Kidney tubule cell (primary cell): Measurements from ENCODE around the gene LMNA.
"Not testable (repeated sequence)": the region's sequence is repeated elsewhere in the genome, so short reads cannot be mapped to it uniquely, and the experiment has no call there.

Experiments
- DNase-seq: peaks from one replicate; pipeline ENCODE4 v3.0.0-alpha.2; 2018; ENCODE audit warnings: low spot score

The LMNA gene

DNA sequence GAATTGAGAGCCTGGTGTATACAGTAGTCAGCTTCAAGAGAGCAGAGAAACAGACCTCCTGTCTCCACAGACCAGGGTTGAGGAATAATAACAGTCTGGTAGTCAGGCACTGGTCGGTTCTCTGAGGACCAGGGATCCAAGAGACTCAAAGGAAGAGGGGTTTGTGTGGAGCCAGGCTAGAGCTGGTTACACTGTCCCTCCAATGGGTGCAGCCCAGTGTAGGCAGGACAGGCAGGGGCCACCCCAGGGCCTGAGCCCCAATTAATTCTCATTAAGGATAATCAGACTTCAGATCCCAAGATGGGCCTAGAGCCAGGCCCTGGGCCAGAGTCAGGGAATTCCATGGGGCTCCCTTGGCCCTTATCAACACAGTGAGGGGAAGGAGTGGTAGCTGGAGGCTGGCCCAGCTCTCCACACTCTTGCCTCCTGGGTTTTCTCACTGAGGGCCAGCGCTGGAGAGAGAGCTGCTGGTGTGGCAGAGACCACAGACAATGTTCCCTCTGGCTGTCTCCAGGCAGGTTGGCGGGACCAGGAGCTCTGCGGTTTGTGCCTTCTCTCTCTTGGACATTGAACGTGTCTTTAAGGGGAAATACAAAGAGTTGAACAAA, 48.0 kb downstream of the LMNA start:
- DNase-seq = no peak

DNA sequence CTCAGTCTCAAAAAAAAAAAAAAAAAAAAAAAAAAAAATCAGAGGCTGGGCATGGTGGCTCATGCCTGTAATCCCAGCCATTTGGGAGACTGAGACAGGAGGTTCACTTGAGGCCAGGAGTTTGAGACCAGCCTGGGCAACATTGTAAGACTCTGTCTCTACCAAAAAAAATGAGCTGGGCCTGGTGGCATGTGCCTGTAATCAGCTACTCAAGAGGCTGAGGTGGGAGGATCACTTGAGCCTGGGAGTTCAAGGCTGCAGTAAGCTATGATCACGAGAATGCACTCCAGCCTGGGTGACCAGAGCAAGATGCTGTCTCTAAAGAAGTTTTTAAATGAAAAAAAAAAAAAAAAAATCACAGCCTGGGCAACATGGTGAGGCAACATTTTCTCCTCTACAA, 49.2 kb downstream of the LMNA start:
- DNase-seq = no peak

DNA sequence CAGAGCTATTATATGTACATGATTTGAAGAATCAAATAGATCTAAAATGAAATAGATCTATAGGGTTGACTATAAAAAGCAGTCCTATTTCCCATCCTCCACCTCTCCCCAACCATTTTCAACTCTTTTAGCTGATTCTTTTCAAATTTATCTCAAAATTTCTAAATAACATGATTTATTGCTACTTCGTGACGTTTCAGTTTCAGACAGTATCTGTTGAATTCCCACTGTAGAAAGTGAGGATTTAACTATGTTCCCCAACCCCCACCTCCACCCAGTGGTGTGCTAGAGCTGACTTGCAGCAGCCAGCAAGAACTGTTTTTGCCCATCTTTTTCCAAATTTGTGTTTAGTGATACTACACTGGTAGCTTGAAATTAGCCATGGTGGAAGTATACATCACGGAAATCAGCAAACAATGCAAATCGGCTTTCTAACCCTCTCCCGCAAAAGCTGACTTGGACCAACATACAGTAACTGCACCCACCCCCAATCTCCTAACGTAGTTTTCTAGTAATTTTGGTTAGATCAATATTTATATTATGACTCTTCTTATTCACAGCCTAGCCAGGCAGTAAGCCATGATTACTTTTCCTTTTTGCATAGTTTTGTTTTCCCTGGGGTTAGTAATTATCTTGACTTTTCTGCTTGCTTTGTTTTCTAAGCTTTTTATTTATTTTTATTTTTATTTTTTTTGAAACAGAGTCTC, 49.8 kb downstream of the LMNA start:
- DNase-seq = no peak

DNA sequence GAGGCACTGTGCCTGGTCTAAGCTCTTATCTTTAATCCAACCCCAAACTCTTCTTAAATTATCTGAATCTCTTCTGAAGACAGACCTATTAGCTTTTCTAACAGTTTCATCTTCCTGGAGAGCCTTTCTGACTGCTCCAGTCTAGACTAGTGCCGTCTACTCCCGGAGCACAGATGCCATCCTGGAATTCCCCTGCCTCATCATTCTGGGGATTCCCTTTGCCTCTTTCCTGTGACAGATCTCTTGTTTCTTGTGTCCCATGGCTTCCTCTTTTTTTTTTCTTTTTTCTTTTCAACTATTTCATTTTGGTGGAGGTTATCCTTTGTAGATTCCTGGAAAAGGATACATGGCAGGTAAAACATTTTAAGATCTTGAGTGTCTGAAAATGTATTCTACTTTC, 50.6 kb downstream of the LMNA start:
- peak; percentile 87 for DNase-seq

DNA sequence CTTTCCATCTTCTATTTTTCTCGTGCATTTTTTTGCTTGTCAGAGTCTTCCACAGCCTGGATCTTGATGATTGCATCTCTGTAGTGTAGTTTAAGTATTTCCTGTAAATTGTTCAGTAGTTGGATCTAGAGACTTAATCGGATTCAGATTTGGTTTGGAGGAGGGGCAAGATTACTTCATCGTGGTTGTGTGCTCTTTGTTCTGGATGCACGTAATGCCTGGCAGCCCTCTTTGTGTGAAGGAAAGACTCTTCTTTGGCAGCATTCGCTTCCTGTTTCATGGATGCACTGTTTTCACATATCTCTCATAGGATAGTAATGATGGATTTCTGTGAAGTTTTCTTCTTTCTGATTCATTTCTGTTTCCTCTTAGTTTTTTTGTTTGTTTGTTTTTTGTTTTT, 53.0 kb downstream of the LMNA start:
- DNase-seq = peak; percentile 23

DNA sequence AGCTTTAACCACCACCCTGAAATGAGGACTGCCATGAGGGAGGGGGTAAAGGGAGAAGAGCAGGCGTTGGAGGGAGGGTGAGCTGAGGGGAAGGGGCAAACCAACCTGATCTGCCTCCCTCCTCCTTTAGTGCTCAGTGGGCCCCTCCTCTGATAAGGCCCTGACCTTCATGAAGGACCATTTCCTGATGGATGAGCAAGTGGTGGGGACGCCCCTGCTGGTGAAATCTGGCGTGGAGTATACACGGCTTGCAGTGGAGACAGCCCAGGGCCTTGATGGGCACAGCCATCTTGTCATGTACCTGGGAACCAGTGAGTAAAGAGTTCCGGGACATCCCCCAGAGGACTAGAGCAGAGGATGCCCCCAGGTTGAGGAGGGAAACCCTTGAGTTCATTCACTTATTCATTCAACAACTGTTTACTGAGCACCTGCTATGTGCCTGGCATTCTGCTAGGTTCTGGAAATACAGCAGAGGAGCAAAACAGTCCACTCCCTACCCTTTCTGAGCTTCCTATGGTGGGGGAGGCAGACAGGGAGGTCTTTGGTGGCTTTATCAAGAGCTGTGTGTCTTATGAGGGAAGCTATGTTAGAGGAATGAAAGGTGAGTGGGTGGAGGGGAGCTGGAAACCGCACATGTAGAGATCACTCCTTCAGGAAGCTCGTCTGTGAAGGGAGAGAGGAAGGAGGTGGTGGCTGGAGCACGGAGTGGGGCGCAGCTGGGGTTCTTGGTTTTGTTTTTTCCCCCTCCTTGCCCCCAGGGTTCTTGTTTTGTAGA, 58.4 kb downstream of the LMNA start:
- DNase-seq = no peak

DNA sequence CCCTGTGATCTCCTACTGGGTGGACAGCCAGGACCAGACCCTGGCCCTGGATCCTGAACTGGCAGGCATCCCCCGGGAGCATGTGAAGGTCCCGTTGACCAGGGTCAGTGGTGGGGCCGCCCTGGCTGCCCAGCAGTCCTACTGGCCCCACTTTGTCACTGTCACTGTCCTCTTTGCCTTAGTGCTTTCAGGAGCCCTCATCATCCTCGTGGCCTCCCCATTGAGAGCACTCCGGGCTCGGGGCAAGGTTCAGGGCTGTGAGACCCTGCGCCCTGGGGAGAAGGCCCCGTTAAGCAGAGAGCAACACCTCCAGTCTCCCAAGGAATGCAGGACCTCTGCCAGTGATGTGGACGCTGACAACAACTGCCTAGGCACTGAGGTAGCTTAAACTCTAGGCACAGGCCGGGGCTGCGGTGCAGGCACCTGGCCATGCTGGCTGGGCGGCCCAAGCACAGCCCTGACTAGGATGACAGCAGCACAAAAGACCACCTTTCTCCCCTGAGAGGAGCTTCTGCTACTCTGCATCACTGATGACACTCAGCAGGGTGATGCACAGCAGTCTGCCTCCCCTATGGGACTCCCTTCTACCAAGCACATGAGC, 62.2 kb downstream of the LMNA start:
- no peak for DNase-seq

DNA sequence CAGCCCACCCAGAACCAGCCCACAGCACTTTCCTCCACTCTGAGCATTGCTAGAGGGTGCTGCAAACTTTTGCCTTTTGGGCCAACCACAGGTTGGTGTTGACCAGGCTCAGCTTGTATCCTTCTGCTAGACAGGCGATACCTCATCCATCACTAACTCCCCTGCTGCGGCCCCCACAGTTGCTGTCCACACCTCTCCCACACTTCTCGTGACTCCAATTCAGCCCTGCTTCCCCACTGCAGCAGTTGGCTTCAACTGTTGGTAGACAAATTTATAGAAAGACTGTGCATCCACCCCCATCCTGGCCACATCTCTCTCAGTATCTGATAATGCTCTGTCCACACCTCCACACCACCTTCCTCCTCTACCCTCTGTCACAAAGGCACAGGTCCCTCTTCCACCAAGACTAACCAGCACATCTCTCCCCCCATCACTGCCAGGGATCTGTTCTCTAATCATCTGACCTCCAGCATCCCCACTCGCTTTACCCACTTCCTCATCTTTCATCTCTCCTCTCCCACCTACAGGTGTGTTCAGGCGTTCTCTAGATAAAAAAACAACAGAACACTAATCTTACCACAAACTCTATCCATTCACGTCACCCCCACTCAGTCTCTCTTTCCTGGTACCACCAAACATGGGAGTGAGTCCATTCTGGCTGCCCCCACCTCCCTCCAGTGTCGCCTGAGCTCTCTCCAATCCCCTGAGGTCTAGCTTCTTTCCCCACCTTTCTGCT, 63.6 kb downstream of the LMNA start:
- no peak for DNase-seq

DNA sequence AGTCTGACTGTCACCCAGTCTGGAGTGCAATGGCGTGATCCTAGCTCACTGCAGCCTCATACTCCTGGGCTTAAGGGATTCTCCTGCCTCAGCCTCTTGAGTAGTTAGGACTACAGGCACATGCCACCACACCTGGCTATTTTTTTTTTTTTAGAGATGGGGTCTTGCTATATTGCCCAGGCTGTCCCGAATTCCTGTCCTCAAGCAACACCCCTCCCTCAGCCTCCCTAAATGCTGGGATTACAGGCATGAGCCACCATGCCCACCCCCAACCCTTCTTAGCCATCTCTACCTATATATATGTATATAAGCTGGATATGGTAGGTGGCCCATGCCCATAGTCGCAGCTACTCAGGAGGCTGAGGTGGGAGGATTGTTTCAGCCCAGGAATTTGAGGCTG, 66.0 kb downstream of the LMNA start:
- no peak for DNase-seq

DNA sequence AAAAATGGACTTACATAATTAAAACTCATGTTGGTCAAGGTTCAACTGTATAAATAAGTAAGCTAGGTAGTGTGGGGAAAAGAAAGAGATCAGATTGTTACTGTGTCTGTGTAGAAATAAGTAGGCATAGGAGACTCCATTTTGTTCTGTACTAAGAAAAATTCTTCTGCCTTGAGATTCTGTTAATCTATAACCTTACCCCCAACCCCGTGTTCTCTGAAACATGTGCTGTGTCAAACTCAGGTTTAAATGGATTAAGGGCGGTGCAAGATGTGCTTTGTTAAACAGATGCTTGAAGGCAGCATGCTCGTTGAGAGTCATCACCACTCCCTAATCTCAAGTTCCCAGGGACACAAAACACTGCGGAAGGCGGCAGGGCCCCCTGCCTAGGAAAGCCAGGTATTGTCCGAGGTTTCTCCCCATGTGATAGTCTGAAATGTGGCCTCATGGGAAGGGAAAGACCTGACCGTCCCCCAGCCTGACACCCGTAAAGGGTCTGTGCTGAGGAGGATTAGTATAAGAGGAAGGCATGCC, 66.9 kb downstream of the LMNA start:
- DNase-seq = peak; percentile 32

DNA sequence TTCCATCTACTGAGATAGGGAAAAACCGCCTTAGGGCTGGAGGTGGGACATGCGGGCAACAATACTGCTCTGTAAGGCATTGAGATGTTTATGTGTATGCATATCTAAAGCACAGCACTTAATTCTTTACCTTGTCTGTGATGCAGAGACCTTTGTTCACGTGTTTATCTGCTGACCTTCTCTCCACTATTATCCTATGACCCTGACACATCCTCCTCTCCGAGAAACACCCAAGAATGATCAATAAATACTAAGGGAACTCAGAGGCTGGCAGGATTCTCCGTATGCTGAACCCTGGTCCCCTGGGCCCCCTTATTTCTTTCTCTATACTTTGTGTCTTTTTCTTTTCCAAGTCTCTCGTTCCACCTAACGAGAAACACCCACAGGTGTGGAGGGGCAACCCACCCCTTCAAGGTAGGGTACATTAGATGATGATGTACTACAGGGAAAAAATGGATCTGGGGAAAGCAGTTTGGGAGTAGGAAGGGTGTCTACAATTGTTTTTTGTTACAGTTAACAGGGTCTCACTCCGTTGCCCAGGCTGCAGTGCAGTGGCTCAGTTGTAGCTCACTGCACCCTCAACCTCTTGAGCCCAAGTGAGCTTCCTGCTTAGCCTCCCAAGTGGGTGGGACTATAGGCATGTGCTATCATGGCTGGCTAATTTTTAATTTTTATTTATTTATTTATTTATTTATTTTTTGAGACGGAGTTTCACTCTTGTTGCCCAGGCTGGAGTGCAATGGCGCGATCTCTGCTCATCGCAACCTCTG, 67.7 kb downstream of the LMNA start:
- DNase-seq = not testable (repeated sequence)

DNA sequence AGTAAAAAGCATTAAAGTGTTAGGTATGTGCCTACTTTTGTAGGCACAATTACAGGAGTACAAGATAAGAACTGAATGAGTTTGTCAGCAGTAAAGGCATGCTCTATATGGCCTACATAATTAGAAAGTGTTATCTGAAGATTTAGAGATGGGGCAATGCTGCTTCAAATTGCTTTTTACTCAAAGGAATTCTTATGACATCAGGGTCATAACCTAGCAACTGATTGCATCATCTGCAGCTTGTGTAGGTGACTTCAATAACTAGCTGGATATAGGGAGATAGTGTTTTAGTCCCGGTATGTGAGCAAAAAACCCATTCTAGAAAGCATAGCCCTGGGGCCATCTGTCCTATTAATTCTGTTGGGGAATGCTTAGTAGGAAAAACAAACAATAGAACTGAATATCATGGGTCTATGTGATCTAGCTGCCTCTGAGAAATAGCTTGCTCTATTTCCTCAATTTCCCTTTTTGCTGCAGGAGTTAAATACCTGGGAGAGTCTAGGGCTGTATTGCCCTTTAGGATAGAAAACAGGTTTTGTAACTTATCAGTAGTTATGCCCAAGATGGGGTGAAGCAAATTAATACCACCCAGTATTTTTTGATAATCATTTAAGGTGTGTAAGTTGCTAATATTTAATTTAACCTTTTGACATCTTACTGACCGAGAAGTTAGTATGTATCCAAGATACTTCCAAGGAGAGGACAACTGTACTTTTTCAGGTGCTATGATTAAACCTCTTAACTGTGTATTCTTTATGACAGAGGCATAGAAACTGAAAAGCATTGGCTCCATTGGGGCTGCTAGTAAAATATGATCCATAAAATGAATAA, 72.1 kb downstream of the LMNA start:
- not testable (repeated sequence) for DNase-seq
